Skin of body (tissue), 2 donors: ENCODE data around the gene PAPOLG. TPM values are rescaled to one million over a fixed set of nuclear protein-coding genes. Genes with fewer than 3 reads are reported as not detected.
A peak's percentile ranks its signal among the peaks of the same experiment; 100 is the strongest.
"Not testable (repeated sequence)": the region's sequence is repeated elsewhere in the genome, so short reads cannot be mapped to it uniquely, and the experiment has no call there.

Source experiments
- DNase-seq: peaks from one replicate; lab custom pipeline; 2025; lab: John Stamatoyannopoulos, UW
- total RNA-seq: library from RNA; depleted of rRNA; stranded (reverse); fragments of >200 nt; gene quantifications from one replicate; pipeline ENCODE4 v1.2.3, GENCODE V29; 2014

The PAPOLG gene
- total RNA-seq, 1 donor from 2014 or later = 19.0 TPM

DNA sequence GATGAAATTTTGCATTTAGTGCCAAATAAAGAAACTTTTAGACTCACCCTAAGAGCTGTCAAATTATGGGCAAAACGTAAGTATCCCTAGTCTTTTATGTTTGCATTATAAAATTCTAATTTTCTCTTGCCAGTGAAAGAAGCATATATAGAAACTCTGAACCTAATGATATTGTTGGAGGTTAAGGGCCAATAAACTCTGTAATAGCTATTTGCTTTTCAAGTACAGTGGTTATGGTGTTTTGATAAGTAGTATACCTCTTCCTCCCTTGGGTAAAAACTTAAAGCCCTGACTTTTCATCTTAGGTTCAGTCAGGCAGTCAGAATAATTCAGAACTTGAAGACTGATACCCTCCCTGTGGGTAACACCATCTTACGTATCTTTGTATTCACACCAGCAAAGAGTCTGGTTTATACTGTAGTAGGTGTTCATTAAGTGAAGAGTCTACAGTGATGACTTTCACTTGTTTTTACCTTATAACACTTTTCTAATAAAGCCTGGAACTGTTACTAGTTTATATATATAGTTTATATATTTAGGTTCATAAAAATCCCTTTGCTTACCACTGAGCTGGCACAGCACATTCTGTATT lies 19.1 kb downstream of the PAPOLG start:
- no peak for DNase-seq

DNA sequence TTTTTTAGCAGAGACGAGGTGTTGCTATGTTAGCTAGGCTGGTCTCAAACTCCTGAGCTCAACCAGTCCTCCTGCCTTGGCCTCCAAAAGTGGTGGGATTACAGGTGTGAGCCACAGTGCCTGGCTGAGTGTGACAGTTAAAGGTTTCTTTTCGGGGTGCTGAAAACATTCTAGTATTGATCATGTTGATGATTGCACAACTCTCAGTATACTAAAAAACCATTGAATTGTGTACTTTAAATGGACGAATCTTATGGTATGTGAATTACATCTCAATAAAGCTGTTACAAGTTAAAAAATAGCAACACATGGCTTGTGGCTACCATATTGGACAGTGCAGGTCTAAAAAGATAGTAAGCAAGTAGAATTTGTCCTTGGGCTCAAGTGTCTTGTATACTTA lies 22.3 kb downstream of the PAPOLG start:
- no peak for DNase-seq

DNA sequence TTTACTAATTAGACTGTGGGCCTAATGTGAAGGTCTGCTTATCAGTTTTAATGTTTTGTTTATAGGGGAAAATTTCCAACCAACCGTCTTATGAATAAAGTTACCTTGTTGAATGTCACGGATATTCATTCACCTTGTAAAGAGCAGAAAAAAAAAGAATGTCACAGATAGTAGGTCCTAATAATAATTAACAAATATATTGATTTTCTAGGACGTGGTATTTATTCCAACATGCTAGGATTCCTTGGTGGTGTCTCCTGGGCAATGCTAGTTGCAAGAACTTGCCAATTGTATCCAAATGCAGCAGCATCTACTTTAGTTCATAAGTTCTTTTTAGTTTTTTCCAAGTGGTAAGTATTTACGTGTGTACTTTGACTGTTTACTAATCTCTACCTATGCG lies 23.4 kb downstream of the PAPOLG start:
- DNase-seq = no peak

DNA sequence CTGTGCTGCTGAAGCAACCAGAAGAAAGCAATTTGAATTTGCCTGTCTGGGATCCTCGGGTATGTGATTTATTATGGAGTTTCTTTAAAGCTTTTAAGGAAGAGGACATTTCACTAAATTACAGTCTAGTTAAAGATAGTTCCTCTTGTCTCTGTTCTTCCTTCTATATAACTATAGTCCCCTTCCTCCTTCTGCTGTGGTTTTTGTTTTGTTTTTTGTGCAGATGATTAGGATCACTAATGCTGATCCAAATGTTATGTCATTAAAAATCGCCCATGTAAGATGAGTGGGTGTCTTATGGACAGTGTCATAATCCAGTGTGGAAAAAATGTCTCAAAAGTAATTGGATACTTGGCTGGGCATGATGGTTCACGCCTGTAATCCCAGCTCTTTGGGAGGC lies 24.7 kb downstream of the PAPOLG start:
- DNase-seq = no peak

DNA sequence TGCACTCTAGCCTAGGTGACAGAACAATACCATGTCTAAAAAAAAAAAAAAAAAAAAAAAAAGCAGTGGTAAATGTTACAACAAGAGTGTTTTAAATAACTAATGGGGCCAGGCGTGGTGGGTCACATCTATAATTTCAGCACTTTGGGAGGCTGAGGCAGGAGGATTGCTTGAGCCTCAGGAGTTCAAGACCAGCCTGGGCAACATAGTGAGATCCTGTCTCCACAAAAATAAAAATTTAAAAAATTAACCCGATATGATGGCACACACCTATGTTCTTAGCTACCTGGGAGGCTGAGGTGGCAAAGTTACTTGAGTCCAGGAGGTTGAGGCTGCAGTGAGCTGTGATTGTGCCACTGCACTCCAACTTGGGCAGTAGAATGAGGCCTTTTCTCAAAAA lies 37.1 kb downstream of the PAPOLG start:
- no peak for DNase-seq

DNA sequence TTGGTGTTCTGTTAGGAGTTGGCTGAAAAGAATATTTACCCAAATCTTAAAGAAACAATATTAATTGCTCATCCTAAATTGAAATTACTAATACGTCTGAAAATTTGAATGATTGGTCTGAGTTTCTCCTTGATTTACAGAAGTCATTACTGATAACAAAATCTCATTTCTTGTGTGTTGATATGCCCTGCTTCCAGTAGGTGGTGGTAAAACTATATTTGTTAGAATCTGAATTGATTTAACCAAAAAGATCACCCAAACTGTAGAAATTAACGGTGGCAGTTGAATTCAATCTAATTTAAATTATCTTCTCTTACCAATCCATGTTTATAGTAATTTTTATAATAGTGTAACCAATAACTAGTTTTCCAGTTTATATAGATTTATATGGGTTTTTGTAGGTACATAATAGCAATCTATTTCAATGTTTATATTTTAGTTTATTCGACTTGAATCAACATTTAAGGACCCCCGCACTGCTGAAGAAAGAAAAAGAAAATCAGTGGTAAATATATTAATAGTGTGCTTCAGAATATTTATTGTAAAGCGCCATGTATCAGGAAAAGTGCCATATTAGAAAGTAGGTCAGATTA lies 38.3 kb downstream of the PAPOLG start:
- DNase-seq = no peak

DNA sequence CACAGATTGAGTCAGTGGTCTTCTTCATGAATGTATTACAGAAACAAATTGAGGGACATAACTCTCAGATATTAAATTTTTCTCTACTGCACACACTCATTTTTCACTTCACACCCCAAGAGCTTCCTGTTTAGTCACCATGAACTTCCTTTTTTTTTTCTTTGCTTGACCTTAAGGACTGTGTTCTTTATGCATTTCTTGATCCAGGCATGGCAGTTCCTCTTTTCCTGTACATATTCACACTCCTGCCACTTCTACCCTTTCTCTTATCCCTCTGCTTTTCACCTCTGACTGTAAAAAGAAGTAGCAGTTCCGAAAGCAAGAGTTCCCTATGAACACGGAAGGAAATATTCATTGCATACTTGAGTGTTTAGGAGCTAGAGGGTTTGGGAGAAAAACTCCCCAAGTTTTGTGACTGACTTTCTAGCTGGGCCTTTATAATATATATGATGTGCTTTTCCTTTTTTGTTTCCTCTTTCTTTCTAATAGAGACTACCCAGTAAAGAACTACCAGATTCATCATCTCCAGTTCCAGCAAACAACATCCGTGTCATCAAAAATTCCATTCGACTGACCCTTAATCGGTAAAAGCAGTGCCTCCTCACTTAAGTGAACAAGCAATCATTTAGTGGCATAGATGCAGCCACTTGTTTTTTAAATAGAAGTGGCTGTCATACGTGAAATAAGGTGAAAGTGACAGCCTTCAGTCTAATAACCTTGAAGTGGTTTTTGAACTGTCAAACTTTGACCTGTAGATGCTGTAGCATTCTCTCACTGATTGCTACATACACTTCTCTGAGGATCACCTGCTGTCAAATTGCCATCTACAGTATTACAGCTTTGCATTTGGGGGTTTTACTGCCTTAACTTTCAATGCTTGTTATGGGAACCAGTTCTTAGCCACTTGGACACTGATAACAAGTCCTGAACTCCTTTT lies 40.8 kb downstream of the PAPOLG start:
- no peak for DNase-seq

DNA sequence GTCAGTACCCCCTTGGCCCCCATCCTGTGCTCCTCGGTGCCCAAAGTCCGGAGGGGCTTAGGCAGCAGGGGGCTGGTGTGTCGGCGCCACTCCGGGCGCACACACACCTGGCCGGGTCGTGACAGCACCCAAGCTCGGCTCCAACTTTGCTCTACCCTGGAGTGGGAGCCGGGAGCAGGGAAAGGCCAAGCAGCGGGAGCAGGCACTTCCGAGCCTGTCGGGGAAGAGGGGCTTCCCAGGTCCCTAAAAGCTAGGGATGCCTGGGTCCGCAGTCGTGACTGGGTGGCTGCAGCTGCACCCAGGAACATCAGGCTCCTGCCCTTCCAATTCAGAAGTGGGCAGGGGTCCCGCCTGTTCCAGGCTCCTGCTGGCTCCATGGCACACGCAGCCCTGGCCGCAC lies 48.4 kb downstream of the PAPOLG start:
- DNase-seq = no peak

DNA sequence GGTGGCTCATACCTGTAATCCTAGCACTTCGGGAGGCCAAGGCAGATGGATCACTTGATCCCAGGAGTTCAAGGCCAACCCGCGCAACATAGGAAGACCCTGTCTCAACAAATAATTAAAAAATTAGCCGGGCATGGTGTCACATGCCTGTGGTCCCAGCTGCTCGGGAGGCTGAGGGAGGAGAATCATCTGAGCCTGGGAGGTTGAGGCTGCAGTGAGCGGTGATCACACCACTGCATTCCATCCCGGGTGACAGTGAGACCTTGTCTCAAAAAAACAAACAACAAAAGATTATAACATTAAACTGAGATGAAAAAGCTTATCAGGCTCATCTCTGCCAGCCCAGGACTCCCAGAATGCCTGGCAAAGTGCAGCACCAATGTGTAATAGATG lies 50.5 kb downstream of the PAPOLG start:
- DNase-seq = no peak

DNA sequence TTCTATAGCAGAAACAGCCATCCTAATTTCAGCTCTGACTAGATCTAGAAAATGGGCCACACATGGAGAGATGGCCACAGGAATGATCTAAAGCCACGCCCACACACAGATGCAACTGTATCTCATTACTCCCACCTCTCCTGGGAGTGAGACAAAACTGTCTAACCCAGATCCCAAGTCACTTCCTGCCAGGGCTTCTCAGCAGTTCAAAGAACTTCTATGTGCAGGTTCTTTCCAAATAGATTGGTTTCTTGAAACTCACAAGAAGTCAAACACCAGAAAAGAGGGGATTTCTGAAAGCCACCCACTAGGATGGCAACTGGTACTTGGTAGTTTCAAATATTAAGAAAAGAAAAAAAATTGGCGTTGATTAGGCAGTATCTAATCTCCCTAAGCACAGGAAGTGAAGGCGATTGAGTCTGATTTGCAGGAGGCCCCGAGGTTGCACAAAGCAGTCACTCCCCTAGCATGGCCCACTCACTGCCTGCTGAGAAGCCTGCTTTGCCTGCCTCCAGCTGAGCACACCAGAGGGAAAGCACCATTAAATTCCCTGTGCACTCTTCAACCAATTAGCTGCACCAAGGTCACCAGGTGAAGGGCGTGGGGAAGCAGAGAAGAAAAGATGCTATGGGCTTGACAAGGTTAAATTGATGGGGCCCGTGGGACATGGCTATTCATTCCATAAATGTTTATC lies 51.1 kb downstream of the PAPOLG start:
- peak; percentile 21 for DNase-seq

DNA sequence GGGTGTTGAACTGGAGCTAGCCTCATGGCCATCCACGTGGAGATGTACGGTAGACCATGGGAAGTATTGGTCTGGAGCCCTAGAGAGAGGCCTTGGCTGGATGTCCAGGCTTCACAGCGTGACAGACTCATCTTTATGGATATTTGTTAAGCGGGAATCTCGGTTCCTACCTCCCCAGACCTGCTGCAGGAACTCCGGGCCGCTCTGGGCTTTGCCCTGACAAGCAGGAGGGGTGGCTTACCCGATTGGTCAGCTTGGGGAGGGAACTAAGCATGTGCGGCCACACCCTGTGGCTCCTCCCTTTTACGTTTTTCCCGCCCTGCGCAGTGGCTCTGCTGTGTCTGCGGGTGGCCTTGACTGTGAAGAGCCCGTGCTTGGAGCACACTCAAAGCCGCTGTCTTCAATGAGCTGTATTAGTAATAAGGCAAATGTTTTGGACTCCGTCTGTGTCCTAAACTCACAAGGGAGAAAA lies 52.3 kb downstream of the PAPOLG start:
- no peak for DNase-seq

DNA sequence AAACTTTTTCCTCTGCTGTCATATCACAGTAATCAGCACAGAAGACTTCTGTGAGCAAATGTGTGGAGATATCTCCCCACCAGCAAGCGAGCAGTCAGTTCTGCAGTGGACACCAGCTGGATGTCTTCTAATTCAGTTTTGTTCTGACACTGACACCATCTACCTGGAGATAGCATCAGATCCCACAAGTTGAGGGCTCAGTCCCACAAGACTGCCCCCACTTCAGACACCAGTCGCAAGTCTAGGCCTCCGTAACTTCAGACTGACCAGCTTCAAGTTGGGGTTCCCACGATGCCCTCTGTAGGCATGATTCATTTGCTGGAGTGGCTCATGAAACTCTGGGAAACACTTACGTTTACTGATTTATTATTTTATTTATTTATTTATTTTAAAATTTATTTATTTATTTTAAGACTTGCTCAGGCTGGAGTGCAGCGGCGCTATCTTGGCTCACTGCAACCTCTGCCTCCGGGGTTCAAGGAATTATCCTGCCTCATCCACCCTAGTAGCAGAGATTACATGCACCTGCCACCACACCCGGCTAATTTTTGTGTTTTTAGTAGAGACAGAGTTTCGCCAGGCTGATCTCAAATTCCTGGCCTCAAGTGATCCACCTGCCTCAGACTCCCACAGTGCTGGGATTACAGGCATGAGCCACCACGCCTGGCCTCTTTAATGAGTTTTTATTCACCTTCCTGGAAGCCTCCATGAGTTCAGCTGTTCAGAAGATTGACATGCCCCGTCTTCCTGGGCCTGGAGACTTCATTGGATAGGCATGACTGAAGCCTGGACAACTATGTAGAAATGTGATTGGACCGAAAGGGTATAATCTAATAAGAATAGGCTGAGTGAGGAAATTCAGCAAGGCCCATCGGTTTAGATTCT lies 55.7 kb downstream of the PAPOLG start:
- DNase-seq = no peak

DNA sequence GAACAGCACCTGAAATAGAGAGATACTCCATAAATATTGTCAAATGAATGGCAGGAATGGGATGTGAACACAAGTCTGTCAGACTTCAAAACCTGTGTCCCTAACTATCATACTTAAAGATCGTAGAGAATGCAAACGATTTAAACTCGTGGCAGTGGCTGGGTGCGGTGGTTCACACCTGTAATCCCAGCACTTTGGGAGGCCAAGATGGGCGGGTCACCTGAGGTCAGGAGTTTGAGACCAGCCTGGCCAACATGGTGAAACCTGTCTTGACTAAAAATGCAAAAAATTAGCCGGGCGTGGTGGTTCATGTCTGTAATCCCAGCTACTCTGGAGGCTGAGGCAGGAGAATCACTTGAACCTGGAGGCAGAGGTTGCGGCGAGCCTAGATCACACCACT lies 61.1 kb downstream of the PAPOLG start:
- DNase-seq = not testable (repeated sequence)

DNA sequence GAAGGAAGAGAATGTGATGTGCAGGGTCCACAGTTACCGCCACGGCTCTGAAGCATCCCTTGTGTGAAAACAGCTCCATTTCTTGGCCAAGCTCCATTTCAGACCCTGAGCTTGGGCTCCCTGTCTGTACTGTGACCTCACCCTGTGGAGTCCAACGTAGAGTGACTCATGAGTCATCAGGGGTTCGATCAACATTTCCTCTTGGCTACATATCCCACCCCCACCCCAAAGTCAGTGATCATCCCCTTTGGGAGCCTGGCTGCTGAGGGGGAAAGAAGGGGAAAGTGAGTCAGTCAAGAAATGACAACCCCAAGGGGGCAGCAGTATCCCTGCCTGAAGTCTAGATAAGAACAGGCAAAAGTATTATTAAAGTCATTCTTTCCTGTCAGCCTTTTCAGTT lies 62.2 kb downstream of the PAPOLG start:
- no peak for DNase-seq

DNA sequence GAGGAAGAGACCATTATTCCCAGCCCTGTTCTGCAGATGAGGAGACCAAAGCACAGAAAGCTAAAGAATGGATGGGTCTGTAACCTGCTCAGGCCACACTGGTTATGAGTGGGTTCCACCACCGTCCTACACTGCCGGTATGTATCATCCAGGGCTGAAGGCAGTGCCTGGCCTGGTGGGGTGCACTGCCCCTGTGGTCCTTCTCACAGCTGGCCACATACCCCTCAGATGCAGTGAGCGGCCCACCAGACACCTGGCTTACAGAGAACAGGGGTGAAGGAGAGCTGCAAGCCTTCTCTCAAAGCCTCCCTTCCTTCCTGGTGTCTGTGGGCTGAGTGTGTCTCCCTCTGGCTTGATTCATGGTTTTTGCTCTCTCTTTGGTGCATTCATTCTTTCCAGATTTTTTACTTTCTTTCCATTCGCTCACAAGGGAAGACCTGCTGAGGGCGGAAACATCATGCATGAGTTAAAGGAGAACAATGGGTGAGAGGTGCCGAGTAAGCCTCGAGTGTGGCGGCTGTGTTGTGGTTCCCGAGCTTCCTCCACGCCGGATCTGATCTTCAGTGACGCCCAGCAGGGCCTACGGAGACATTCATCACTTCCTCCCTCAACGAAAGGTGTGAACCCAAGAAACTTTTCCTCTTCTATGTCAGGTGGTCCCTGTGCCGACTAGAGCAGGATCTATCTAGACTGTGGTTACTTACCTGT lies 63.2 kb downstream of the PAPOLG start:
- DNase-seq = no peak

DNA sequence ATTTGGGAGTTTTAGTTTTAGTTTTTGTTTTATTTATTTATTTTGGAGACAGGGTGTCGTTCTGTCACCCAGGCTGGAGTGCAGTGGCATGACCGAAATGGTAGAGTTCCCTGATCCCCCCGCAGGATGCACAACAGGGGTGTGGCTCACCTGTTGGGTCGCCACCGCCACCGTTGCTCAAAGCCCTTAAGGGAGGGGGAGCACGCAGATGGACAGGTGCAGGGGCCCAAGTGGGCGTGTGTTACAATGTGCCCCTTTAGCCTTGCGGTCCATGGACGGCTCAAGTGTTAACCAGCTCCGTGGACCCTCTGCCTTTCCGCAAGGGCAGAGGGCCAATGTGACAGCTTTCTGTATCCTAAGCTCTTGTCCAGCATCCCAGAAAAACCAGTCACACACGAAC lies 63.9 kb downstream of the PAPOLG start:
- no peak for DNase-seq

DNA sequence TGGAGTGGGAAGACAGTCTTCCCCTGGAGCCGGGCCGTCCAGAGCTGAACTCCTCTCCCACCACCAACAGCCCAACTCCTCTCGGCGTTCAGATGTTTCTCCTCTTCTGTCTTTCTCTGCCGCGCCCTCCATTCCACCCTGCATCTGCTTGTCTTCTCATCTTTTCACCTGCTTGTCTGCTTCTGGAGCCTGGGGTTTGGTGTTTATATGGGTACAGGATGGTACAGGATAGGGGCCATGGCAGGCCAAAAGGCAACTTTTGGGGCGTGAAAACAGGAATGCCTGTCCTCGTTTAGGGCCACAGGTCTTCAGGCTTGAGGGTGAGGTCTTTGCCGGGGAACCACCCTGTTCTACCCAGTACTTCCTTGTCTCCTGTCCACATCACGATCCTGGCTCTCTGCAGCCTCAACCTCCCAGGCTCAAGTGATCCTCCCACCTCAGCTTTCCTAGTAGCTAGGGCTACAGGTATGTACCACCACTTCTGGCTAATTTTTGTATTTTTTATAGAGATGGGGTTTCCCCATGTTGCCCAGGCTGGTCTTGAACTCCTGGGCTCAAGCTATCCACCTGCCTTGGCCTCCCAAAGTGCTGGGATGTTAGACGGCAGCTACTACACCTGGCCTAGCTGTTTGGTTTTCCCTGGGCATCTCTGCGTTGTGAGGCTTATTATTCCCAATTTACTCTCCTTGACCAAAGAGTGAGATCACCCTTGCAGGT lies 64.5 kb downstream of the PAPOLG start:
- DNase-seq = no peak

DNA sequence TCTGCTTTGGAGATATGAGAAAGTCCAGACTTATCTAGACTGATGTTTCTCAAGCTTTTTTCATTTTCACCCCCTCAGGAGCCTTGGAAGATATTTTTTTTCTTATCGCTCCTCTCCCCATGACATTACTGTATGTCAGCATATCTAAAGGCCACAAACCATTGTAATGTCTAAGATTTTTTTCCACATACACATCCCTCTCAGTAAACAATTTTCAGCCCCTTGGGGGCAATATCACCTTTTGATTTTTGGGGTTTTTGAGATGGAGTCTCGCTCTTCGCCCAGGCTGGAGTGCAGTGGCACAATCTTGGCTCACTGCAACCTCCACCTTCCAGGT lies 65.0 kb downstream of the PAPOLG start:
- no peak for DNase-seq

DNA sequence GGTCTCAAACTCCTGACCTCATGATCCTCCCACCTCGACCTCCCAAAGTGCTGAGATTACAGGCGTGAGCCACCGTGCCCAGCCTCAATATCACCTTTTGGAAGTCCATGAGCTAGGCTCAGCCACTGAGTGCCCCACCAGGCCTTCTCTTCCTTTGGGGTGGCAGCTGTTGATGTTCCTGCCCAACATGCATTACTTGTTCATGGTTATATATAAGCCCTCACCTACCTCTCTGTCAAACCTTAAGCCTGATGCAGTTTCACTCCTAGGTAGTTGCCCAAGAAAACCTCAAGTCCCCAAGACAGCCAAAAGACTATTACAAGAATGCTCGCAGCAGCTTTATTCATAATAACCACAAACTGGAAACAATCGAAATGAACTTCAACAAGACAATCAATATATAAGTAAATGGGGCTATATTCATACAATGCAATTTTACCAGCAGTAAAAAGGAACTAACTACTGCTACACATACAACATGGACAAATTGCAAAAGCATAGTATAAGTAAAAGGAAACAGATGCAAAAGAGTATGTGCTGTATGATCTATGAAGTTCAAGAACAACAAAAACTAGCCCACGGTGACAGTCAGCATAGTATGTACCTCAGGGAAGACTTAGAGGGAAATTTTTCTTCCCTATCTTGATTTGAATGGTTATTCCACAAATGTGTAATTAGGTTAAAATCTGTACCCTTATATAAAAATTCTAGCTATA lies 65.7 kb downstream of the PAPOLG start:
- no peak for DNase-seq
